Measurements from ENCODE around the gene TMEM207. TPM values are rescaled to one million over a fixed set of nuclear protein-coding genes. Genes with fewer than 3 reads are reported as not detected.

Gene TMEM207
- 1 to 10 TPM in 1 of 4 donors, not detected in 3; 1.6 TPM for polyA plus RNA-seq
- long read RNA-seq, donor 1: 0 reads
- long read RNA-seq, donor 2: 0 reads
- long read RNA-seq, donor 3, partial matches to known transcripts: 0 of 2 reads
- long read RNA-seq, donor 3, other reads (novel, unspliced or antisense): 0 of 2 reads
- long read RNA-seq, donor 4: 0 reads
- long read RNA-seq, donor 5: 0 reads
- long read RNA-seq, donor 6, partial matches to known transcripts: 0 of 1 reads
- long read RNA-seq, donor 6, other reads (novel, unspliced or antisense): 0 of 1 reads
- long read RNA-seq, donor 7: 0 reads
- long read RNA-seq, donor 8: 0 reads
- long read RNA-seq, donor 9: 0 reads
- long read RNA-seq, donor 10, partial matches to known transcripts: 0 of 2 reads
- long read RNA-seq, donor 10, other reads (novel, unspliced or antisense): 0 of 2 reads

- WGBS, 3 donors: 77 to 88% (median 88%) methylated on average over 1 of the region's 1 CpG
- H3K9me3 ChIP-seq (ENCODE audit: control insufficient read depth in 2 of 2, insufficient read depth in 1 of 2, low read depth in 1 of 2, low read length in 1 of 2): no peaks in the 10 kb centered on the region
- H3K27ac ChIP-seq (ENCODE audit: low read depth in 1 of 3, low read length in 2 of 3): peak within 1 kb of the TSS in 1 of 3 donors; percentile 34
- DNase-seq: peak in 1 of 2 donors; percentile 36
- H3K4me3 ChIP-seq (ENCODE audit: low read depth in 1 of 3, low read length in 3 of 3): no peak within 1 kb of the TSS
- H3K4me1 ChIP-seq (ENCODE audit: control insufficient read depth in 3 of 3, insufficient read depth in 2 of 3, low read depth in 1 of 3, low read length in 2 of 3): peaks cover 0 to 30% (median 0%) of the 10 kb centered on the region in 3 donors
- FAIRE-seq: no peak
- no peaks in the 10 kb centered on the region for H3K27me3 ChIP-seq (ENCODE audit: control insufficient read depth in 3 of 3, insufficient read depth in 3 of 3, low read length in 3 of 3)
- no peaks in the 10 kb centered on the region for H3K36me3 ChIP-seq (ENCODE audit: control insufficient read depth in 3 of 3, insufficient read depth in 2 of 3, low read depth in 1 of 3, low read length in 3 of 3)
These were observed at the start of gene TMEM207 for GRCh38 chr3:190449801-190450200. TMEM207 (minus strand) TSS chr3:190449901; CDS start chr3:190449809, 92 bp downstream.

- FAIRE-seq: no peak
- H3K4me3 ChIP-seq (ENCODE audit: low read depth in 1 of 3, low read length in 3 of 3): no peak overlapping the region
- H3K9me3 ChIP-seq (ENCODE audit: control insufficient read depth in 2 of 2, insufficient read depth in 1 of 2, low read depth in 1 of 2, low read length in 1 of 2): no peaks in the 10 kb centered on the region
- DNase-seq: no peak
- no peaks in the 10 kb centered on the region for H3K36me3 ChIP-seq (ENCODE audit: control insufficient read depth in 3 of 3, insufficient read depth in 2 of 3, low read depth in 1 of 3, low read length in 3 of 3)
- H3K27me3 ChIP-seq (ENCODE audit: control insufficient read depth in 3 of 3, insufficient read depth in 3 of 3, low read length in 3 of 3): no peaks in the 10 kb centered on the region
- 40 to 50% (median 41%) methylated on average over 2 of the region's 2 CpGs for WGBS, 3 donors
- H3K27ac ChIP-seq (ENCODE audit: low read depth in 1 of 3, low read length in 2 of 3): no peak overlapping the region
- H3K4me1 ChIP-seq (ENCODE audit: control insufficient read depth in 3 of 3, insufficient read depth in 2 of 3, low read depth in 1 of 3, low read length in 2 of 3): no peaks in the 10 kb centered on the region
These were observed 49.4 kb upstream of the TMEM207 start for GRCh38 chr3:190499122-190499521.

GRCh38 chr3:190498293-190498692 is 48.6 kb upstream of the TMEM207 start:
- no peaks in the 10 kb centered on the region for H3K27me3 ChIP-seq (ENCODE audit: control insufficient read depth in 3 of 3, insufficient read depth in 3 of 3, low read length in 3 of 3)
- no peaks in the 10 kb centered on the region for H3K9me3 ChIP-seq (ENCODE audit: control insufficient read depth in 2 of 2, insufficient read depth in 1 of 2, low read depth in 1 of 2, low read length in 1 of 2)
- H3K4me3 ChIP-seq (ENCODE audit: low read depth in 1 of 3, low read length in 3 of 3): no peak overlapping the region
- DNase-seq (no peak), FAIRE-seq (no peak)
- 64 to 80% (median 79%) methylated on average over 2 of the region's 2 CpGs for WGBS, 3 donors
- H3K4me1 ChIP-seq (ENCODE audit: control insufficient read depth in 3 of 3, insufficient read depth in 2 of 3, low read depth in 1 of 3, low read length in 2 of 3): no peaks in the 10 kb centered on the region
- H3K36me3 ChIP-seq (ENCODE audit: control insufficient read depth in 3 of 3, insufficient read depth in 2 of 3, low read depth in 1 of 3, low read length in 3 of 3): no peaks in the 10 kb centered on the region
- no peak overlapping the region for H3K27ac ChIP-seq (ENCODE audit: low read depth in 1 of 3, low read length in 2 of 3)

GRCh38 chr3:190497811-190498210 is 48.1 kb upstream of the TMEM207 start:
- no peaks in the 10 kb centered on the region for H3K4me1 ChIP-seq (ENCODE audit: control insufficient read depth in 3 of 3, insufficient read depth in 2 of 3, low read depth in 1 of 3, low read length in 2 of 3)
- H3K27ac ChIP-seq (ENCODE audit: low read depth in 1 of 3, low read length in 2 of 3): no peak overlapping the region
- no peaks in the 10 kb centered on the region for H3K27me3 ChIP-seq (ENCODE audit: control insufficient read depth in 3 of 3, insufficient read depth in 3 of 3, low read length in 3 of 3)
- no peak overlapping the region for H3K4me3 ChIP-seq (ENCODE audit: low read depth in 1 of 3, low read length in 3 of 3)
- no peaks in the 10 kb centered on the region for H3K36me3 ChIP-seq (ENCODE audit: control insufficient read depth in 3 of 3, insufficient read depth in 2 of 3, low read depth in 1 of 3, low read length in 3 of 3)
- FAIRE-seq: no peak
- WGBS, 3 donors: 77 to 86% (median 86%) methylated on average over 3 of the region's 3 CpGs
- H3K9me3 ChIP-seq (ENCODE audit: control insufficient read depth in 2 of 2, insufficient read depth in 1 of 2, low read depth in 1 of 2, low read length in 1 of 2): no peaks in the 10 kb centered on the region
- DNase-seq: no peak

GRCh38 chr3:190496859-190497258 is 47.2 kb upstream of the TMEM207 start:
- no peak overlapping the region for H3K4me3 ChIP-seq (ENCODE audit: low read depth in 1 of 3, low read length in 3 of 3)
- H3K27ac ChIP-seq (ENCODE audit: low read depth in 1 of 3, low read length in 2 of 3): no peak overlapping the region
- WGBS, 3 donors: 23 to 36% (median 24%) methylated on average over 1 of the region's 1 CpG
- H3K27me3 ChIP-seq (ENCODE audit: control insufficient read depth in 3 of 3, insufficient read depth in 3 of 3, low read length in 3 of 3): no peaks in the 10 kb centered on the region
- DNase-seq (no peak), FAIRE-seq (no peak)
- no peaks in the 10 kb centered on the region for H3K4me1 ChIP-seq (ENCODE audit: control insufficient read depth in 3 of 3, insufficient read depth in 2 of 3, low read depth in 1 of 3, low read length in 2 of 3)
- no peaks in the 10 kb centered on the region for H3K9me3 ChIP-seq (ENCODE audit: control insufficient read depth in 2 of 2, insufficient read depth in 1 of 2, low read depth in 1 of 2, low read length in 1 of 2)
- no peaks in the 10 kb centered on the region for H3K36me3 ChIP-seq (ENCODE audit: control insufficient read depth in 3 of 3, insufficient read depth in 2 of 3, low read depth in 1 of 3, low read length in 3 of 3)

GRCh38 chr3:190495796-190496195 is 46.1 kb upstream of the TMEM207 start:
- 72 to 82% (median 80%) methylated on average over 5 of the region's 5 CpGs for WGBS, 3 donors
- Histone ChIP-seq H3K27me3 (ENCODE audit: control insufficient read depth in 3 of 3, insufficient read depth in 3 of 3, low read length in 3 of 3) (no peaks in the 10 kb centered on the region), H3K9me3 (ENCODE audit: control insufficient read depth in 2 of 2, insufficient read depth in 1 of 2, low read depth in 1 of 2, low read length in 1 of 2) (no peaks in the 10 kb centered on the region), H3K4me1 (ENCODE audit: control insufficient read depth in 3 of 3, insufficient read depth in 2 of 3, low read depth in 1 of 3, low read length in 2 of 3) (no peaks in the 10 kb centered on the region), H3K36me3 (ENCODE audit: control insufficient read depth in 3 of 3, insufficient read depth in 2 of 3, low read depth in 1 of 3, low read length in 3 of 3) (no peaks in the 10 kb centered on the region), H3K4me3 (ENCODE audit: low read depth in 1 of 3, low read length in 3 of 3) (no peak overlapping the region), H3K27ac (ENCODE audit: low read depth in 1 of 3, low read length in 2 of 3) (no peak overlapping the region)
- DNase-seq: no peak
- FAIRE-seq: no peak

GRCh38 chr3:190495354-190495753 is 45.7 kb upstream of the TMEM207 start:
- H3K27me3 ChIP-seq (ENCODE audit: control insufficient read depth in 3 of 3, insufficient read depth in 3 of 3, low read length in 3 of 3): no peaks in the 10 kb centered on the region
- no peaks in the 10 kb centered on the region for H3K36me3 ChIP-seq (ENCODE audit: control insufficient read depth in 3 of 3, insufficient read depth in 2 of 3, low read depth in 1 of 3, low read length in 3 of 3)
- no peak for FAIRE-seq
- no peaks in the 10 kb centered on the region for H3K9me3 ChIP-seq (ENCODE audit: control insufficient read depth in 2 of 2, insufficient read depth in 1 of 2, low read depth in 1 of 2, low read length in 1 of 2)
- no peaks in the 10 kb centered on the region for H3K4me1 ChIP-seq (ENCODE audit: control insufficient read depth in 3 of 3, insufficient read depth in 2 of 3, low read depth in 1 of 3, low read length in 2 of 3)
- DNase-seq: no peak
- H3K27ac ChIP-seq (ENCODE audit: low read depth in 1 of 3, low read length in 2 of 3): no peak overlapping the region
- H3K4me3 ChIP-seq (ENCODE audit: low read depth in 1 of 3, low read length in 3 of 3): no peak overlapping the region

- no peaks in the 10 kb centered on the region for H3K9me3 ChIP-seq (ENCODE audit: control insufficient read depth in 2 of 2, insufficient read depth in 1 of 2, low read depth in 1 of 2, low read length in 1 of 2)
- H3K27ac ChIP-seq (ENCODE audit: low read depth in 1 of 3, low read length in 2 of 3): no peak overlapping the region
- no peaks in the 10 kb centered on the region for H3K36me3 ChIP-seq (ENCODE audit: control insufficient read depth in 3 of 3, insufficient read depth in 2 of 3, low read depth in 1 of 3, low read length in 3 of 3)
- no peaks in the 10 kb centered on the region for H3K27me3 ChIP-seq (ENCODE audit: control insufficient read depth in 3 of 3, insufficient read depth in 3 of 3, low read length in 3 of 3)
- FAIRE-seq (no peak), DNase-seq (no peak)
- no peak overlapping the region for H3K4me3 ChIP-seq (ENCODE audit: low read depth in 1 of 3, low read length in 3 of 3)
- H3K4me1 ChIP-seq (ENCODE audit: control insufficient read depth in 3 of 3, insufficient read depth in 2 of 3, low read depth in 1 of 3, low read length in 2 of 3): no peaks in the 10 kb centered on the region
These were observed 45.2 kb upstream of the TMEM207 start for GRCh38 chr3:190494907-190495306.

- H3K4me3 ChIP-seq (ENCODE audit: low read depth in 1 of 3, low read length in 3 of 3): no peak overlapping the region
- DNase-seq: no peak
- H3K4me1 ChIP-seq (ENCODE audit: control insufficient read depth in 3 of 3, insufficient read depth in 2 of 3, low read depth in 1 of 3, low read length in 2 of 3): no peaks in the 10 kb centered on the region
- no peaks in the 10 kb centered on the region for H3K27me3 ChIP-seq (ENCODE audit: control insufficient read depth in 3 of 3, insufficient read depth in 3 of 3, low read length in 3 of 3)
- no peak overlapping the region for H3K27ac ChIP-seq (ENCODE audit: low read depth in 1 of 3, low read length in 2 of 3)
- FAIRE-seq: no peak
- no peaks in the 10 kb centered on the region for H3K36me3 ChIP-seq (ENCODE audit: control insufficient read depth in 3 of 3, insufficient read depth in 2 of 3, low read depth in 1 of 3, low read length in 3 of 3)
- WGBS, 3 donors: 81 to 89% (median 82%) methylated on average over 4 of the region's 4 CpGs
- H3K9me3 ChIP-seq (ENCODE audit: control insufficient read depth in 2 of 2, insufficient read depth in 1 of 2, low read depth in 1 of 2, low read length in 1 of 2): no peaks in the 10 kb centered on the region
These were observed 43.3 kb upstream of the TMEM207 start for GRCh38 chr3:190492966-190493365.
